SH-SY5Y (cell line): Measurements from ENCODE around the gene CDKN3.

Experiments
- GATA2 ChIP-seq: IDR thresholded peaks from 2 replicates; pipeline ENCODE4 v1.6.1; 2011; ENCODE audit warnings: mild to moderate bottlenecking, low read depth, low read length
- GATA3 ChIP-seq: IDR thresholded peaks from 2 replicates; pipeline ENCODE4 v1.6.1; 2011; ENCODE audit warnings: low read depth, mild to moderate bottlenecking, low read length, moderate library complexity

DNA sequence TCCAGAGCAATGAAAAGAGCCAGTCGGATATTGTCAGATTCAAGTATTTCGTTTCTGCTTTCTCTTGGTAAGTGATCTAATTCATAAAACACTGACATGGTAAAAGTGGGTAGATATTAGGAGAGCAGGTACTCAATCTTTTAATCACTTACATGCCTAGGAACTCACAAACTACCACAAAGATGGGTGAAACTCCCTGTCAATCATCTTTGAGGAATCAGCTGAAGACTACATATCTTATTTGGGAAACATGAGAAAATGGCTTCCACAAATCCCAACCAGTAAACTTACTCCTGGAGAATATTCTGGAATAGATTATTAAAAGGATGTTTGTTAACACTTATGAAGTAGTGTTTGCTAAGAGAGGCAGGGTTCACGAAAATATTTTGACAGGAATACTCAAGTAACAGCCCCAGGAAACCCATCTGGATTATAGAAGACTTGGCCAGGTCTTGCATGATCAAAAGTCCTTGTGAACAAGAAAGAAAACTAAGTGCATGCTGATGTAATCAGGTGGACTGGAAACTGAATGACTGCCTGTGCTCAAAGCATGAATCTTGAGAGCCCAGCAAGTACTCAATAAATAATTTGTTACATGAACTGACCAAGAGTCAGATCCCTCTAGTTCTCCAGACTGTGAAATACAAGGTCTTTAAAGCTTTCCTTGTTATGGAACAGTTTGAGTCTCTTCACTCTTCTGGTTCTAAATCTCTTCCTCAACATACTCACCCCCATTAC lies 28.9 kb downstream of the CDKN3 start:
- TF ChIP-seq GATA2 (no peak), GATA3 (no peak)
